Neural cell (in vitro differentiated cells): ENCODE data around the gene RGS3.

Source experiments
- CTCF ChIP-seq: fragments of 450-650 bp; IDR thresholded peaks from 2 replicates; pipeline ENCODE4 v1.5.1; 2014; ENCODE audit warnings: antibody characterized with exemption, mild to moderate bottlenecking, moderate library complexity; ENCODE audit not compliant: poor library complexity, severe bottlenecking
- EZH2 ChIP-seq: fragments of 200-600, 300-800 bp; shearing (Covaris generic), sonication (generic); IDR thresholded peaks from 2 replicates; pipeline ENCODE4 v1.6.1; 2014; ENCODE audit warnings: antibody characterized with exemption, low read length, borderline replicate concordance, mild to moderate bottlenecking; ENCODE audit not compliant: insufficient read depth, poor library complexity, severe bottlenecking
- SMC3 ChIP-seq: fragments of 450-650 bp; conservative IDR thresholded peaks from 2 replicates; pipeline ENCODE4 v1.6.1; 2014; ENCODE audit warnings: antibody characterized with exemption, mild to moderate bottlenecking, moderate library complexity; ENCODE audit not compliant: poor library complexity

- TF ChIP-seq CTCF (no peak), SMC3 (no peak), EZH2 (no peak)
Measured at GRCh38 chr9:113631137-113631765, 167.7 kb downstream of the RGS3 start.
